GM19240 (cell line): ENCODE results near the gene F10.
"Not testable (repeated sequence)": the region's sequence is repeated elsewhere in the genome, so short reads cannot be mapped to it uniquely, and the experiment has no call there.

Experiments used
- DNase-seq: peaks from one replicate; pipeline ENCODE4 v3.0.0; 2011; ENCODE audit warnings: low spot score; ENCODE audit not compliant: insufficient read length

The F10 gene

DNA sequence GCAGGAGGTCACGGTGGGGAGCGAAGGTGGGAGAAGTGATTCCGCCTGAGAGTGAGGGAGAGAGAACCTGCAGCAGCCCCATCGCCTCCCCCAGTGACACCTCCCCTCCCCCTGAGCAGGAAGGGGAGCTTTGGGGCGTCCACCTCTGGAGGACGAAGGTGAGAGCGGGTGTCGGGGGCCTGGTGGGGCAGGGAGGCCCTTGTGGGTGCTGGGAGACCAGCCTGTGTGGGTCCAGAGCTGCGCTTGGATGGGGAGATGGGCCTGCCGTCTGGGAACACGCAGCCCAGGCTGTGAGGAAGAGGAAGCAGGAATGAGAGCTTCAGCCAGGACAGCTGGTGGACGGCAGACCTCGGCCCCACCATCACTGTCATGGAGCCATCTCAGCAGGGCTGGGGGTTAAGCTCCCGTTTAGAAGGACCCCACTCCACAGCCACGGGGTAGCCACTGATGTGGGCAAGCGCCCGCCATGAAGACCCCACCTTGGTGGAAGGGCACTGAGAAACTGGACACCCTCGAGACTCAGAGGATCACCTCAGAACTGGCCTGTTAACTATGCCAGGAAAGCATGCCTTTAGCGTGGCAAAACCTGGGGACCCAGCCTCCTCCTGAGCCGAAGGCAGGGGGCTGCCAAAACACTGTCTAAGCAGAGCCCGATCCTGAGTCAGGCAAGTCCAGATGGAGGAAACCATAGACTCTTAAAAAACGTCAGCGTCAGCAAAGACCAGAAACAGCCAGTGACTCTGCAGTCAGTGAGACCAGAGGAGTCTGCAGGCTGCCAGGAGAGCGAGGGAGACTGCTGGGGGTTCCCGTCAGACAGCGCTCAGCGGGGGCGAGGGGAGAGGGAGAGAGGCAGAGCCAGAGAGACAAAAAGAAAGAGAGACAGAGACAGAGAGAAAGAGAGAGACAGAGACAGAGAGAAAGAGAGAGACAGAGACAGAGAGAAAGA is 29.4 kb downstream of the F10 start:
- no peak for DNase-seq

DNA sequence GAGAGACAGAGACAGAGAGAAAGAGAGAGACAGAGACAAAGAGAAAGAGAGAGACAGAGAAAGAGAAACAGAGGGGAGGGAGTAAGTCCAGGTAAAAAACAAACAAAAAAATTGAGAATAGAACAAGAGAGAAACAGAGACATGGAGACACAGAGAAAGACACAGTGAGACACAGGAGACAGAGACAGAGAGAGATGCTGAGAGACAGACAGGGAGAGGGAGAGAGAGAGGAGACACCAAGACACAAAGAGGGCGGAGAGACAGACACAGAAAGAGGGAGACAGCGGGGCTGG is 30.0 kb downstream of the F10 start:
- no peak for DNase-seq

DNA sequence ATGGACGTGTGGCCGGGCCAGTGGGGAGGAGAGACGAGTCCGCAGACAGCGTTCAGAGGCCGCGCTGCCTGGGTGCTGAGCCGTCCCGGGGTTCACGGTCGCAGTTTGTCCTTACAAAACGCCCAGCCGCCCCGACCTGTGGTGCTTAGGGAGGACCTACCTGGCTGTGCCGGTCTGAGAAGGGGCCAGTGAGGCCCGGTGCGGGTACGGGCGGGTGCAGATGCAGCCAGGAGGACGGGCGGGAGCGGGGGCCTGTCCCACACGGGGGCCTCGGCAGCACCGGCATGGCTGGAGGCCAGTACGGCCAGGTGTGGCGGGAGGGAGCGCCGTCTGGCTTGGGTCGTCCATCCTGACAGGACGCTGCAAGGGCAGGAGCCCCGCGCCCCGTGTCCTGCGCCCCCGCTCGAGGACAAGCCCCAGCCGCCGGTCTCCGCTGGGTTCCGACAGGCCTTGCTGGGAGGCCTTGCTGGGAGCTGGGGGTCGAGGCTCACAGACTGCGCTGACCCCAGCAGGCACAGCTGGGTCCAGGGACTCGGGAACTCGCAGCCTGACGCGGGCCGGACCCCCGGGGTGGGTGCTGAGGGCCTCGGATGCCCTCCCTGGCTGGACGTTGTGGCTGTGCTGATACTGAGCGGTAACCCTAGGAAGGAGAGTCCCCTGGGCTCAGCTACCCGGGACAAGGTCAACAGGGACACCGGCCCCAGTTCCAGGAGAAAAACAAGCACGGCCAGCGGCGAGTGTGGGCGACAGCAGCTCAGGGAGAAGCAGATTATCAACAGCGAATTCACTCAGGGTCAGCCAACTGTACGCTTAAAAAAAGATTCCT is 30.6 kb downstream of the F10 start:
- DNase-seq, result no peak

DNA sequence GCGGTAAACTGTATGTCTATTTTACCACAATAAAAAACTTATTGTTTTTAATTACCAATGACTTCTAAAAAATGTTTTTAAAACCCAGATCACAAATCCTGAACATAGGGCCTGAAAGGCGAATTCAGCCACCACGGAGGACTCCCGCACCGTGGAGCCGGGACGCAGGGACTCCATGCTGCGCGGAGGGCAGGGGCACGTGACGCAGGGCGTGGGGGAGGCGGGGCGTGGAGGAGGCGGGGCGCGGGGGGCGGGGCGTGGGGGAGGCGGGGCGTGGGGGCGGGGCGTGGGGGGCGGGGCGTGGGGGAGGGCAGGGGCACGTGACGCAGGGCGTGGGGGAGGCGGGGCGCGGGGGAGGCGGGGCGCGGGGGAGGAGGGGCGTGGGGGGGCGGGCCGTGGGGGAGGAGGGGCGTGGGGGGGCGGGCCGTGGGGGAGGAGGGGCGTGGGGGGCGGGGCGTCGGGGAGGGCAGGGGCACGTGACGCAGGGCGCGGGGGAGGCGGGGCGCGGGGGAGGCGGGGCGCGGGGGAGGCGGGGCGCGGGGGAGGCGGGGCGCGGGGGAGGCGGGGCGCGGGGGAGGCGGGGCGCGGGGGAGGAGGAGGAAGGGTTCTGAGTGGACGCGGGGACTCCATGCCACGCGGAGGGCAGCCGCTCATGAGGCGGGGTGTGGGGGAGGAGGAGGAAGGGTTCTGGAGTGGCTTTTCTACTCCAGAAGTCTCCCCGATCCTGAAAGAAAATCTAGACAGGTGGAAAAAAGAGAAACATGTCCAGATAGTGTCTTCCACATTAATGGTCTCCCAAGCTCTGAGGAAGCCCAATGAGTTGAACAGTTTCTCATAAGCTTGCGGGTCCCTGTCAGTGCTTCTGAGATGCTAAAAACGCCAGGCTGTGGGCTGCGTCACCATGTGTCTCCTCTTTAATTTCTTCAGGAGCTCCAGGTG is 31.5 kb downstream of the F10 start:
- DNase-seq, result peak; percentile 51

DNA sequence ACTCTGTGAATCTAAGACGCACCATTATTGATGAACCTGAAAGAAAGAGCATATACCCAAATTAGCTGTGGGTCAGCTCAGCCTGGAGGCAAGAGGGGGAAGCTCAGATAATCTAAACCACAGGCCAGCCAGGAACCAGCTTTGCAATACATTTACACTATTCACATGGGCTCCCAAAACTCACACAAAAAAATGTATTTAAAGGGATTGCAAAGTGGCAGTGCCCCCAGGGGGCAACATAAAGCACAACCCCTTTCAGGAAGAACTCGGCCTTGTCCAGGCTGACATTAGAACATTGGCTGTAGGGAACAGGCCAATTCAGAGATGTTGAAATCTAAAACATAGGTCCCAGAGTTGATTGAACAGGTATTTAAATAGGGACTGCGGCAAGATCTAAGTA is 32.6 kb downstream of the F10 start:
- DNase-seq, result no peak

DNA sequence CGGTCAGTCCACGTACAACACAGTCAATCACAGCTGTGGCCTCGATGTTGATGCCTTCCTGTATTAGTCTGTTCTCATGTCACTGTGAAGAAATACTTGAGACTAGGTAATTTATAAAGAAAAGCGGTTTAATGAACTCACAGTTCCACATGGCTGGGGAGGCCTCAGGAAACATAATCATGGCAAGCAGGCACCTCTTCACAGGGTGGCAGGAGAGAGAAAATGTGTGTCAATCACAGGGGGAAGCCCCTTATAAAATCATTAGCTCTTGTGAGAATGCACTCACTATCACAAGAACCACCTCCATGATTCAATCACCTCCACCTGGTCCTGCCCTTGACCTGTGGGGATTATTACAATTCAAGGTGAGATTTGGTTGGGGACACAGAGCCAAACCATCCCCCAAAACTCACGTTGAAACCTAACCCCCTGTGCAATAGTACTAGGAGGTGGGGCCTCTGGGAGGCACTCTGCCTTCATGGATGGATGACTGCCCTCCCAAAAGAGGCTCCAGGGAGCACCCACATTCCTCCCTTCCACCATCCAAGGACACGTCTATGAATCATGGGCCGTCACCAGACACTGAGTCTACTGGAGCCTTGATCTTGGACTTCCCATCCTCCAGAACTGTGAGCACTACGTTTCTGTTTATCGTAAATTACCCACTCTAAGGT is 33.5 kb downstream of the F10 start:
- no peak for DNase-seq

DNA sequence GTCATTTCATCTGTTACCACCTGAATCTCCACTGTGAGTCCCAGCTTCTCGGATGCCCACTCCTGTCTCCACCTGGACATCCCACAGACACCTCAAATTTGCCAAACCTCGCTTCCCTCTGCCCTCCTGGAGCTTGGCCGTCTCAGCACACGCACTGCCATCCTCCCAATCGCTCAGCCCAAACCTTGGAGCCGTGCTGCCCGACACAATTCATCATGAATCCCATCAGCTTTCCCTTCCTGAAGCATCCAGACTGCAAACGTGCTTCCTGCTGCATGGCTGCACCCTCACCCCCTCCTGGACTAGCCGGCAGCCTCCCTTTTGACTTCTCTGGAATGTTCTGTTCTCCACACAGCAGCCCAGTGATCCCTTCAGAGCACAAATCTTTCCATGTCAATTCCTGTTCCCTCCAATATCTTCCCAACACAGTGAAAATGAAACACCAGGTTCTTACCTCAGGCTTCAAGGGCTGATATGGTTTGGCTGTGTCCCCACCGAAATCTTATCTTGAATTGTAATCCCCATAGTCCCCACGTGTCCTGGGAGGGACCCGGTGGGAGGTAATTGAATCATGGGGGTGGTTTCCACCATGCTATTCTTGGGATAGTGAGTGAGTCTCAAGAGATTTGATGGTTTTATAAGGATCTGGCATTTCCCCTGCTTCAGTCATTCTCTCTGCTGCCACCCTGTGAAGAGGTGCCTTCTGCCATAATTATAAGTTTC is 34.8 kb downstream of the F10 start:
- no peak for DNase-seq

DNA sequence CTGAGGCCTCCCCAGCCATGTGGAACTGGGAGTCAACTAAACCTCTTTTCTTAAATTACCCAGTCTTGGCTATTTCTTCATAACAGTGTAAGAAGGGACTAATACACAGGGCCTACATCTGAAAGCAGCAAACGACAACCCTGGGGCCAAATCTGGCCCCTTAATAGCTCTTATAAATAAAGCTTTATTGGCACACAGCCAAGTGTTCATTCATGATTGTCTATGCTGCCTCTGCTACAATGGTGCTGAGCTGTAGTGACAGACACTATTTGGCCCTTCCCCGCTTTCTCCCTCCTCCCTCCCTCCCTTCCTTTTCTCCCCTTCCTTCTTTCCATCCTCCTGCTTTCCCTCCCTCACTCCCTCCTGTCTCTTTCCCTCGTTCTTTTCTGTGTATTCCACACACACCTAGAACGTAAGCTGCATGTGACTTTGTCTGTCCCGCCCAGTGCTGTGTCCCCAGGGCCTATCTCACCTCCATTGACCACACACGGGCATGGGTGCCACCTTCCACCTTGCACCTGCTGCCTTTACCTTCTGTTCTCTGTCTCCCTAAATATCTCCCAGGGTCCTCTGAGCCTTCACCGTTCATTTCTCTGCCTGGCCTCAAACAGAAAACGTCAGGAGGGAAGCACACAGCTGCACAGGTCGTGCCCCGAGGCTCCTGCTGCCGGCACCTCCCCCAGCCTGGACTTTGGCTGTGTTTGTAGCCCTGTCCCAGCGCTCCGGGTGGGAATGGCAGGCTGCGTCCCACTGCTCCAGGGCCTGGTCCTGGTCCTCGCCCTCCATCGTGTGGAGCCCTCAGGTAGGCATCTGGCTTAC is 35.5 kb downstream of the F10 start, which contains the start of gene PROZ:
TSS of gene PROZ (plus strand) at position 720 of the 819 bp plus-strand sequence. CDS start at position 733, 13 bp downstream.
- DNase-seq, result no peak

DNA sequence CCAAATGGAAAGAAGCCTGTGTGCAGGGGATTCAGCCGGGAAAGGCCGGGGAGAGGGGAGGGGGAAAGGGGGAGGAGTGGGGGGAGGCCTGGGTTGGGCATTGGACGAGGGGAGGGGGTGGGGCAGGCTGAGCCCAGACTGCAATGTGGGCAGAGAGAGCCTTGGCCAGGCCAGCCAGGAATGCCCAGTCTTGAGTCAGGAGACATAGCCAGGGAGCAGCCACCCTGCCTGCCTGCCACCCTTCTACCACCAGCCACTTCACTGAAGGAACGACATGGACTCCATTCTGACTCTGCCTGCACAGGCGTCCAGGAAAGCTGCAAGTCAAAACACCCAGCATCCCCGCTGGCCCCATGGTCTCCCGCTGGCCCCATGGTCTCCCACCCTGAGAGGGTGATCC is 36.3 kb downstream of the F10 start:
- no peak for DNase-seq

DNA sequence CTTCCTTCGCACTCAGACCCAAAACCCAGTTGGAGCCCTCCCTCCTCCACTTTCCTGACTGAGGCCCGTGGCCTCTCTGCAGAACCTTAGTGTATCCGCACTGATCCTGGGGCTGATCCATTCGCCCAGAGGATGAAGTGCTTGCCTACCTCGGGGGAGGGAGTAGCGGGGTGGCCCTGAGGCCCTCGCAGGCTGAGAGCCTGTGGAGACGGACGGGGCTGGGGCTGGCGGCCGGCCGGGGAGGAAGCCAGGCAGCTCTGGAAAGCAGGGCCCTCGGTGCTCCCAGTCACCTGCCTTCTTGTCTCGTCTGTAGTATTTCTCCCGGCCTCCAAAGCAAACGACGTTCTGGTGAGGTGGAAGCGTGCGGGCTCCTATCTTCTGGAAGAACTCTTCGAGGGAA is 37.1 kb downstream of the F10 start:
- no peak for DNase-seq

DNA sequence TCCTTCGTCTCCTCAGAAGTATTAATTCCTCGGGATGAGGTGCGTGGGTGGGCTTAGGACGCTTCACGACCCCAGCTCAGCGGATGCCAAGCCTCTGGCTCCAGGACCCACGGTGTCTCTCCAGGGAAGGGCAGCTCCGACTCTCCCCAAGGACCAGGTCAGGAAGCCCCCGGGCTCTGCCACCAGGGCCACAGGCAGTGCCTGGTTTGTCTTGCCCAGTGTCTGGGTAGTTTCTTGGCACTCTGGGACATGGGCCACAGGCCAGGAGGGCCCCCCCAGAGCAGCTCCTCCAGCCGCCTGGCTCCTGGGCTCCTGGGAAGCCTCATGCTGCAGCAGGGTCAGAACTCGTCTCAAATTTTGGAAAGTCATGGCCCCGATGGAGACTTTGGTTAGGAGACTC is 38.4 kb downstream of the F10 start:
- DNase-seq, result no peak

DNA sequence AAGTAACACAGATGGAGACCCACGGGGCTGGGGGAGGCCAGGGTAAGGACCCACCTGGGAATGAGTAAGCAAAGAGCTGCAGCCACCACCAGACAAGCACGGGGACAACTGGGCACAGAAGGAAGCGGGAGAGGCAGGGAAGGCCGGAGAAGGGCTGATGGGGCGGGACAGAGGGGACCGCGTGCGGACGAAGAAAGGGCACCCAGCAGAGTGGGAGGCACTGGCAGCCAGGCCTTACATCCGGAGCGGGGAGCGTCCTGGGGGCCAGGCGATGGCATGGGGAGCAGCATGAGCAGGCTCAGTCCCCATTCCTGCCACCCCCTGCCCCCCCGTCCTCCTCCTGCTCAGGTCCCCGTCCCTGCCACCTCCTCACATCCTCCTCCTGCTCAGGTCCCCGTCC is 38.8 kb downstream of the F10 start:
- no peak for DNase-seq

DNA sequence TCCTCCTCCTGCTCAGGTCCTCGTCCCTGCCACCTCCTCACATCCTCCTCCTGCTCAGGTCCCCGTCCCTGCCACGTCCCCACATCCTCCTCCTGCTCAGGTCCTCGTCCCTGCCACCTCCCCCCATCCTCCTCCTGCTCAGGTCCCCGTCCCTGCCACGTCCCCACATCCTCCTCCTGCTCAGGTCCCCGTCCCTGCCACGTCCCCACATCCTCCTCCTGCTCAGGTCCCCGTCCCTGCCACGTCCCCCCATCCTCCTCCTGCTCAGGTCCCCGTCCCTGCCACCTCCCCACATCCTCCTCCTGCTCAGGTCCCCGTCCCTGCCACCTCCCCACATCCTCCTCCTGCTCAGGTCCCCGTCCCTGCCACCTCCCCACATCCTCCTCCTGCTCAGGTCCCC is 39.4 kb downstream of the F10 start:
- not testable (repeated sequence) for DNase-seq

DNA sequence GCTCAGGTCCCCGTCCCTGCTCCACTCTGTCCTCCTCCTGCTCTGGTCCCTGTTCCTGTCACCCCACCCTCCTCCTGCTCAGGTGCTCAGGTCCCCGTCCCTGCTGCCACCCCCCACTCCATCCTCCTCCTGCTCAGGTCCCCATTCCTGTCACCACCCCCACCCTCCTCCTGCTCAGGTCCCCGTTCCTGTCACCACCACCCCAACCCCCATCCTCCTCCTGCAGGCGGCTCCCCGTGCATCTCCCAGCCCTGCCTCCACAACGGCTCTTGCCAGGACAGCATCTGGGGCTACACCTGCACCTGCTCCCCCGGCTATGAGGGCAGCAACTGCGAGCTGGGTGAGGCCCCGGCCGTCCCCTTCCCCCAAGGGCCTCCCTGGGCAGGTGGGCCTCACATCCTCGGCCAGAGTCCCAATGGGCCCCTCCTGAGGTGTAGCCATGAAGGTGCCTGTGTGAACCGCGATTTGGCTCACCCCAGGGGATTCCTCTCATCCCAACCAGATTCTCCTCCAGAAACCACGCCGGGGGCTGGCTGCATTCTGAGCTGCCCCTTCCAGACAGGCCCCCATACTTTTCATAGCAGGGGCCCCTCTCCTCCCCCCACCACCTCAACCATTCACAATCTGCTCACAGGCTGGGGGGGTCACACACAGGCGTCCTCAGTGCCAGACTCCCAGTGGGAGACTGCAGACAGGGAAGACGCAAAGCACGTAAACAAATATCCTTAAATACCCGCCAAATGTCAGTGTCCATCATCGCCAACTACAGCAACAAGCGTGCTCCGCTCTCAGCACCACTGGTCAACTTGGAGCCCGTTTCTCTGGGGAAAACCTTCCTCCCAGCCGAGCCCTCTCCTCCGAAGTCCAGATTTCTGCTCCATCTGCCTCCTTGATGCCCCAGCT is 40.4 kb downstream of the F10 start:
- no peak for DNase-seq

DNA sequence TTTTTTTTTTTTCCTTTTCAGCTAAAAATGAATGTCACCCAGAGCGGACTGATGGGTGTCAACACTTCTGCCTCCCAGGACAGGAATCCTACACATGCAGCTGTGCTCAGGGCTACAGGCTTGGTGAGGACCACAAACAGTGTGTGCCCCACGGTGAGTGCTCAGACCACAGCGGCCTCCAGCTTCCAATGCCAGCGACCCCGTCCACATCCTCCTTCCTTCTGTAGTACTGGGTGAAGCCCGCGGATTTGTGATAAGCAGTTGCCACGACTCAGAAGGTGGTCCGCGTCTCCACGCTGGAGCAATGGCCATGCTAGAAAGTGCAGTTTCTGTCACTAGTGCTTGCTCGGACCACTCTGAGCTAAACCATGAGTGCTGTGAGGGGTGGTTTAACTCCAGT is 41.9 kb downstream of the F10 start:
- no peak for DNase-seq

DNA sequence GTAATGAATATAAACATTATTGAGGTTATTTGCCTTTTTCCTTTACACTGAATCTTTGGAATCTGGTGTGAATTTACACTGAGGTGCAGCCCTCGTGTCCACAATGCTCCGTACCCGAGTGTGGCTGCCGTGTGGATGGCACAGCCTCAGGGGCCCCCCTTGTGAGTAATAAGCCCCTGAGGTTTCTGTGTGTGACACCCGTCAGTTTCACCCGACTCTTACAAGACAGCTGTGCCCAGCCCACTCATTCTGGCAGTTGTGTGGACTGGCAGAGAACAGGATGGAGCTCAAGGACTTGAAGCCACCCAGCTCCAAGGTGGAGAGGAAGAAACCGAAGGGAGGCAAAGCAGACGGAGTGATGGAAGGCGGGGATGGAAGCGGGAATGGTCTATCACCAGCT is 43.7 kb downstream of the F10 start:
- DNase-seq, result no peak

DNA sequence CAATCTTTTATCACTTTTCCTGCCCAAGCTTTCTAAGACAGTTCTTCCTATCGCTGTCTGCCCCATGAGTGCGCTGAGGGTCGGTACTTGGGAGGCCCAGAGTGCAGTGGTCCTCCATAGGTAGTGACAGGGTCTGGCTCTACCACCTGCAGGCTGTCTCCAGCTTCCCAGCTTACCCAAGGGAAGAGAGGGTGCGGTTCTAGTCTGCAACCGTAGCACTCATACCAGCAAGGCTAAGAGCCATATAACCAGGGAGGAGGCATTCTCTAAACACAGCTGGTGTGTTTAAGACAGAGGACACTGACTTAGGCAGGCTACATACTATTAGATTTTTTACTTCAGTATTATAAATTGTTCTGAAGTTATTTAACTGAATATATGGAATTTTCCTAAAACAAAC is 44.1 kb downstream of the F10 start:
- DNase-seq, result no peak

DNA sequence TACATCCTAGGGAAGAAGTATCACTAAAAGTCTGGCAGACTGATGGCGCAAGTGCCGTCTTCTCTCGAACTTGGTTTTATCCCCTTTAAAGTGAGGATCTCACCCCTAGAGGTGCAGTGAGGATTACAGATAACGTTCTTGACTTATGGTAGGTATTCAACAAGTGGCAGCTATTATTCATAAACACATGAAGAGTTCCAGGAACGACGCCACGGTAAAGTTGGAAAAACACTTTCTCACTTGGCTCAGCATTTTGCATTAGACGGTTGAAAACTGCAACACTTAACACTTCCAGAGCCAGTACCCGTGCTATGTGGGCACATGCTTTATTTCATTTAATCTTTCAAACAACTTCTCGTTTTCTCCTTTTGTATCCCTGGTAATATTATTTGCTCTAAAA is 44.6 kb downstream of the F10 start:
- no peak for DNase-seq
